ENCODE data around the gene ATP10A.

Gene ATP10A

DNA sequence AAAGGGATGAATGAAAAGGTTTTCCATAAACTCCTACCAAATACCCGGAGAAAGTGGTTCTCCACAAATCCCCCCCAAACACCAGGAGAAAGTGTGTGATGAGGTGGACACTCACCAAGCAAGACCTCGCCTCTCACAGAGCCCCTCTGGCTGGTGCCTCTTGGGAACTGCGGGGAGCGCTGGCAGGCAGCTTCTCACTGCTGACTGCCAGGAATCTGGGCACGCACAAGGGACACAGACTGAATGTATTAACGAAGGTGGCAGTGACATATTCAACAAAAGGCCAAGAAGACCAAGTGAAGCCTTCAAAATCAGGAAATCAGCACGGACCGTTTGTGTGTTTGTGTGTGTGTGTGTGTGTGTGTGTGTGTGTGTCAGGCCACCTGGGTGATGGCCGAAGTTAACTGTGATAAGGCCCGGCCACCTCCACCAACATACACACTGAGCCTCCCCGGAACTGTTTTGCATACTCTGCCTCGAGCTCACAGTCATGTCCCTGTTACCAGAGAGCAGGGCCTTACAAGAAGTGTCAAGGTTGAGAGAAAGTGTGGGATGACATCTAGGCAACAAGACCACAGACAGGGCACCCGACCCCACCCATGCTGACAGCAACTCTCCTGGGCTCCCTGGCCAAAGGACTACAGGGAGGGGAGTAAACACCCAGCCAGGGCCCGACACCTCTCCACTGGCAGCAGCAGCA, 18.0 kb downstream of the ATP10A start:
- Histone ChIP-seq H3K27ac (no peak overlapping the region), H3K4me1 (ENCODE audit: low read depth, poor library complexity, severe bottlenecking) (no peaks in the 10 kb centered on the region), H3K4me2 (no peak overlapping the region), H3K79me2 (ENCODE audit: insufficient read depth, low read depth) (no peaks in the 10 kb centered on the region), H3K36me3 (ENCODE audit: insufficient read depth) (no peaks in the 10 kb centered on the region), H2AFZ (ENCODE audit: low read depth) (no peak overlapping the region), H3K4me3 (IDR thresholded peaks at IDR 0.05; ENCODE audit: insufficient read depth, low read depth, low read length) (no peak overlapping the region), H3K9ac (no peak overlapping the region), H4K20me1 (ENCODE audit: insufficient read depth) (no peaks in the 10 kb centered on the region), H3K27me3 (ENCODE audit: insufficient read depth, low read depth) (no peaks in the 10 kb centered on the region)
- TF ChIP-seq, protein P1, sequence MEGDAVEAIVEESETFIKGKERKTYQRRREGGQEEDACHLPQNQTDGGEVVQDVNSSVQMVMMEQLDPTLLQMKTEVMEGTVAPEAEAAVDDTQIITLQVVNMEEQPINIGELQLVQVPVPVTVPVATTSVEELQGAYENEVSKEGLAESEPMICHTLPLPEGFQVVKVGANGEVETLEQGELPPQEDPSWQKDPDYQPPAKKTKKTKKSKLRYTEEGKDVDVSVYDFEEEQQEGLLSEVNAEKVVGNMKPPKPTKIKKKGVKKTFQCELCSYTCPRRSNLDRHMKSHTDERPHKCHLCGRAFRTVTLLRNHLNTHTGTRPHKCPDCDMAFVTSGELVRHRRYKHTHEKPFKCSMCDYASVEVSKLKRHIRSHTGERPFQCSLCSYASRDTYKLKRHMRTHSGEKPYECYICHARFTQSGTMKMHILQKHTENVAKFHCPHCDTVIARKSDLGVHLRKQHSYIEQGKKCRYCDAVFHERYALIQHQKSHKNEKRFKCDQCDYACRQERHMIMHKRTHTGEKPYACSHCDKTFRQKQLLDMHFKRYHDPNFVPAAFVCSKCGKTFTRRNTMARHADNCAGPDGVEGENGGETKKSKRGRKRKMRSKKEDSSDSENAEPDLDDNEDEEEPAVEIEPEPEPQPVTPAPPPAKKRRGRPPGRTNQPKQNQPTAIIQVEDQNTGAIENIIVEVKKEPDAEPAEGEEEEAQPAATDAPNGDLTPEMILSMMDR (conservative IDR thresholded peaks at IDR 0.05; ENCODE audit: low read depth, low read length), result no peak

DNA sequence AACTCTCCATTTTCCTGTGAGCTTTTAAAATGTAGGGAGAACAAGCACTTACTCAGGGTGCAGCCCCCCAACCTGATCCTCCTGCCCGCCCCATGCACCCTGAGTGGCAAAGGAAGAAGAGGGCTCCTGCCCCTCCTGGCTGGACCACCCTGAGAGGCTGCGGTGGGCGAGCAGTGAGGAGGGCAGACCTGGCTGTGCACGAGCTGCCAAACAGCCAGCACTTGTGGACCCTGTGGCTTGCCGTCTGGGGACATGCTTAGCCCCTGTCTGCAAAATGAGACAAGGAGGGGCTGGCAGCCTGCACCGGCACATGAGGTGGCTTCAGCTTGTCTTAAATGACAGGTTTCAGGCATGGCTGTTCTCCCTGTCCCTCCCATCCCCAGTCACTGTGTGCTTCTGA, 18.6 kb downstream of the ATP10A start:
- Histone ChIP-seq H3K36me3 (ENCODE audit: insufficient read depth) (no peaks in the 10 kb centered on the region), H3K4me2 (no peak overlapping the region), H4K20me1 (ENCODE audit: insufficient read depth) (no peaks in the 10 kb centered on the region), H3K79me2 (ENCODE audit: insufficient read depth, low read depth) (no peaks in the 10 kb centered on the region), H3K27ac (no peak overlapping the region), H3K27me3 (ENCODE audit: insufficient read depth, low read depth) (no peaks in the 10 kb centered on the region), H3K4me3 (IDR thresholded peaks at IDR 0.05; ENCODE audit: insufficient read depth, low read depth, low read length) (no peak overlapping the region), H3K4me1 (ENCODE audit: low read depth, poor library complexity, severe bottlenecking) (no peaks in the 10 kb centered on the region), H3K9ac (no peak overlapping the region), H2AFZ (ENCODE audit: low read depth) (no peak overlapping the region)
- TF ChIP-seq, protein P1 (conservative IDR thresholded peaks at IDR 0.05; ENCODE audit: low read depth, low read length), result no peak

DNA sequence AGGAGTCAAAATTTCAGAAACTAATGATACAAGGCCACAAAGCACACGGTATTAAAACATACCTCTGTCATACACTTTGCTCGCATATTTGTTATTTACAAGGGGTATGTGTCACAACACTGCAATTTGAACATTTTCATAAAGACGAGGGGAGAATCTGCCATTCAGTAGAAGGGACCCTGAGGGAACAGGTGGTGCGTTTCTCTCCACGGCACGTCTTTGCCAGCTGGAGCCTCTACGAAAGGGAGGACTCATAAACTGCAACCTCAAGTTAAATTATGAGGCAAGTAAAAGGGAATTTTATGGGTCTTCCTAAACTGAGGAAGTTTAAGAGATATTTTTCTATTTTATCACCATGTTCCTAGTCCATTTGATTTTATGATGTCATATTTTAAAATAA, 19.1 kb downstream of the ATP10A start:
- Histone ChIP-seq H3K27ac (no peak overlapping the region), H3K4me2 (no peak overlapping the region), H3K9ac (no peak overlapping the region), H3K27me3 (ENCODE audit: insufficient read depth, low read depth) (no peaks in the 10 kb centered on the region), H4K20me1 (ENCODE audit: insufficient read depth) (no peaks in the 10 kb centered on the region), H3K36me3 (ENCODE audit: insufficient read depth) (no peaks in the 10 kb centered on the region), H3K79me2 (ENCODE audit: insufficient read depth, low read depth) (no peaks in the 10 kb centered on the region), H2AFZ (ENCODE audit: low read depth) (no peak overlapping the region), H3K4me3 (IDR thresholded peaks at IDR 0.05; ENCODE audit: insufficient read depth, low read depth, low read length) (no peak overlapping the region), H3K4me1 (ENCODE audit: low read depth, poor library complexity, severe bottlenecking) (no peaks in the 10 kb centered on the region)
- TF ChIP-seq, protein P1 (conservative IDR thresholded peaks at IDR 0.05; ENCODE audit: low read depth, low read length), result no peak

DNA sequence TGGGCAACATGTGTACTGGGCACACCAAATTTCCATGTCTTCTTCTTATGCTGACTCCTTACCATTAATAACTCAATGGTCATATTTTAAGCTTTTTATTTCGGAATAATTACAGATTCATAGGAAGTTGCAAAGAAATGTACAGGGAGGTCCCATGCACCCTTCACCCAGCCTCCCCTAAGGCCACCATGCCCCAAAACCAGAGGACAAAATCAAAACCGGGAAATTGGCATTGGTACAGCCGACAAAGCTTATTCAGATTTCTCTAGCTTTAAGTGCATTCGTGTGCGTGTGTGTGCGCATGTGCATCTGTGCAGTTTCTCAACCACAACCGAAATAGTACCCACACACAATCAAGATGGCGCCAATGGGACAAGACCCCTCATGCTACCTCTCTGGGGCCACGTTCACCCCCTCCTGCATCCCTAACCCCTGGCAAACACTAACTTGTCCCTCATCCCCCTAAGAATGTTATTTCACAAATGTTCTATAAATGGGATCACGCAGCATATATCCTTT, 23.4 kb downstream of the ATP10A start:
- Histone ChIP-seq H3K4me2 (no peak overlapping the region), H2AFZ (ENCODE audit: low read depth) (no peak overlapping the region), H3K27me3 (ENCODE audit: insufficient read depth, low read depth) (no peaks in the 10 kb centered on the region), H4K20me1 (ENCODE audit: insufficient read depth) (no peaks in the 10 kb centered on the region), H3K4me3 (IDR thresholded peaks at IDR 0.05; ENCODE audit: insufficient read depth, low read depth, low read length) (no peak overlapping the region), H3K4me1 (ENCODE audit: low read depth, poor library complexity, severe bottlenecking) (no peaks in the 10 kb centered on the region), H3K79me2 (ENCODE audit: insufficient read depth, low read depth) (no peaks in the 10 kb centered on the region), H3K9ac (no peak overlapping the region), H3K36me3 (ENCODE audit: insufficient read depth) (no peaks in the 10 kb centered on the region), H3K27ac (no peak overlapping the region)
- TF ChIP-seq, protein P1 (conservative IDR thresholded peaks at IDR 0.05; ENCODE audit: low read depth, low read length), result no peak
